Measurements from ENCODE around the gene DCX.

DNA sequence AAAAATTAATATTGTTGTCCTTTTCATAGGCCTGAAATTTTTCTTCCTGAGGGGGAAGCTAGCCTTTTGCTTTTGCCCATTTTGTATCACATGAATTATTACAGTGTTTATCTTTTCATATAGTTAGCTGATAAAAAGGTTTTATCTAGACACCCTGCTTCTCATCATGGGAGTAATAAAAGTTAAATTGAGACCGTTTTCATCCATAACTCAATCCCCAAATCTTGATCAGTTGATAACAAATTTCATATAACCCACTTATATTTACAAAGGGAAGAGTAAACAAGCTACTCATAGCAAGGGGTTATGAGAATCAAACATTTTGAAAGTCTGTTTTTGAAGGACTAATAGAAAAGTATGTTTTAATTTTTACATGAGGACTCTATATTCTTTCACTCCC is 23.5 kb upstream of the DCX start:
- TF ChIP-seq, protein P1, sequence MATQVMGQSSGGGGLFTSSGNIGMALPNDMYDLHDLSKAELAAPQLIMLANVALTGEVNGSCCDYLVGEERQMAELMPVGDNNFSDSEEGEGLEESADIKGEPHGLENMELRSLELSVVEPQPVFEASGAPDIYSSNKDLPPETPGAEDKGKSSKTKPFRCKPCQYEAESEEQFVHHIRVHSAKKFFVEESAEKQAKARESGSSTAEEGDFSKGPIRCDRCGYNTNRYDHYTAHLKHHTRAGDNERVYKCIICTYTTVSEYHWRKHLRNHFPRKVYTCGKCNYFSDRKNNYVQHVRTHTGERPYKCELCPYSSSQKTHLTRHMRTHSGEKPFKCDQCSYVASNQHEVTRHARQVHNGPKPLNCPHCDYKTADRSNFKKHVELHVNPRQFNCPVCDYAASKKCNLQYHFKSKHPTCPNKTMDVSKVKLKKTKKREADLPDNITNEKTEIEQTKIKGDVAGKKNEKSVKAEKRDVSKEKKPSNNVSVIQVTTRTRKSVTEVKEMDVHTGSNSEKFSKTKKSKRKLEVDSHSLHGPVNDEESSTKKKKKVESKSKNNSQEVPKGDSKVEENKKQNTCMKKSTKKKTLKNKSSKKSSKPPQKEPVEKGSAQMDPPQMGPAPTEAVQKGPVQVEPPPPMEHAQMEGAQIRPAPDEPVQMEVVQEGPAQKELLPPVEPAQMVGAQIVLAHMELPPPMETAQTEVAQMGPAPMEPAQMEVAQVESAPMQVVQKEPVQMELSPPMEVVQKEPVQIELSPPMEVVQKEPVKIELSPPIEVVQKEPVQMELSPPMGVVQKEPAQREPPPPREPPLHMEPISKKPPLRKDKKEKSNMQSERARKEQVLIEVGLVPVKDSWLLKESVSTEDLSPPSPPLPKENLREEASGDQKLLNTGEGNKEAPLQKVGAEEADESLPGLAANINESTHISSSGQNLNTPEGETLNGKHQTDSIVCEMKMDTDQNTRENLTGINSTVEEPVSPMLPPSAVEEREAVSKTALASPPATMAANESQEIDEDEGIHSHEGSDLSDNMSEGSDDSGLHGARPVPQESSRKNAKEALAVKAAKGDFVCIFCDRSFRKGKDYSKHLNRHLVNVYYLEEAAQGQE (IDR thresholded peaks at IDR 0.05; ENCODE audit: insufficient read depth in 1 of 2, low read depth in 2 of 2, low read length in 2 of 2), result no peak
- TF ChIP-seq POLR2AphosphoS5 (IDR thresholded peaks at IDR 0.05; ENCODE audit: low read depth, low read length), result no peak
